Activated T-cell treated with anti-CD3 and anti-CD28 coated beads for 48 hours (primary cell): ENCODE results near the gene UTS2B.

Experiments
- DNase-seq: peaks from one replicate; pipeline ENCODE4 v3.0.0-alpha.2; 2020; ENCODE audit warnings: low read depth

The UTS2B gene

GRCh38 chr3:191329654-191330529 is at the start of gene UTS2B:
UTS2B (minus strand) TSS chr3:191330526; CDS start chr3:191282189, 48,337 bp downstream.
- no peak for DNase-seq

- no peak for DNase-seq
Observed at GRCh38 chr3:191380001-191380400, 49.7 kb upstream of the UTS2B start.

- no peak for DNase-seq
Observed at GRCh38 chr3:191379446-191379845, 49.1 kb upstream of the UTS2B start.

GRCh38 chr3:191378142-191378812 is 48.0 kb upstream of the UTS2B start:
- no peak for DNase-seq

GRCh38 chr3:191376516-191377141 is 46.3 kb upstream of the UTS2B start:
- no peak for DNase-seq

- no peak for DNase-seq
Observed at GRCh38 chr3:191373327-191373726, 43.0 kb upstream of the UTS2B start.

GRCh38 chr3:191372122-191372521 is 41.8 kb upstream of the UTS2B start:
- DNase-seq, result no peak

GRCh38 chr3:191369616-191370010 is 39.3 kb upstream of the UTS2B start:
- DNase-seq, result no peak

GRCh38 chr3:191368755-191369615 is 38.7 kb upstream of the UTS2B start:
- no peak for DNase-seq

GRCh38 chr3:191366675-191367074 is 36.3 kb upstream of the UTS2B start:
- no peak for DNase-seq

- no peak for DNase-seq
Observed at GRCh38 chr3:191363221-191363620, 32.9 kb upstream of the UTS2B start.

GRCh38 chr3:191362524-191363090 is 32.3 kb upstream of the UTS2B start:
- no peak for DNase-seq

GRCh38 chr3:191362037-191362436 is 31.7 kb upstream of the UTS2B start:
- DNase-seq, result no peak

GRCh38 chr3:191361456-191361855 is 31.1 kb upstream of the UTS2B start:
- no peak for DNase-seq

- no peak for DNase-seq
Observed at GRCh38 chr3:191360620-191361019, 30.3 kb upstream of the UTS2B start.

GRCh38 chr3:191358929-191359328 is 28.6 kb upstream of the UTS2B start:
- no peak for DNase-seq

GRCh38 chr3:191357909-191358308 is 27.6 kb upstream of the UTS2B start:
- DNase-seq, result no peak

- no peak for DNase-seq
Observed at GRCh38 chr3:191356631-191357439, 26.5 kb upstream of the UTS2B start.

GRCh38 chr3:191355406-191355805 is 25.1 kb upstream of the UTS2B start:
- DNase-seq, result no peak

- DNase-seq, result no peak
Observed at GRCh38 chr3:191353022-191353777, 22.9 kb upstream of the UTS2B start.
